CD4-positive, alpha-beta T cell (primary cell): ENCODE measurements around the gene CAMK2N1. TPM values are rescaled to one million over a fixed set of nuclear protein-coding genes. Genes with fewer than 3 reads are reported as not detected.

Source experiments
- ATAC-seq: fragments of 200-7000 bp; cut with Tn5 transposase; one replicate; pipeline ENCODE4 v1.10.0; 2022; ENCODE audit warnings: mild to moderate bottlenecking; ENCODE audit not compliant: poor library complexity
- CTCF ChIA-PET: fragments of 350-600 bp; sonication (Branson Sonifier 250); formaldehyde crosslinking; loops from one replicate; lab custom pipeline; 2021; ENCODE audit warnings: antibody characterized with exemption, inconsistent platforms; lab: Charles Lee
- POLR2A ChIA-PET: fragments of 350-600 bp; sonication (Branson Sonifier 250); formaldehyde crosslinking; loops from one replicate; lab custom pipeline; 2021; ENCODE audit warnings: antibody characterized with exemption, inconsistent platforms; lab: Charles Lee
- DNase-seq, 14 experiments: peaks; one replicate each; pipeline ENCODE4 v3.0.0-alpha.2; 2013 to 2020; ENCODE audit warnings: mixed read lengths in 2 of 14
- H3K27ac ChIP-seq, 2 donors: one replicate each; pipeline versions ENCODE4 v1.5.1 to v1.7.0; 2013; ENCODE audit warnings: low read length in 2 of 2, low read depth in 1 of 2, mild to moderate bottlenecking in 1 of 2
- H3K27me3 ChIP-seq, 2 experiments: 1 replicate in 1 of 2; 2 replicates in 1 of 2; pipeline versions ENCODE4 v1.6.1 to v1.7.0; 2013; ENCODE audit warnings: low read length in 2 of 2, control low read depth in 1 of 2, mild to moderate bottlenecking in 1 of 2, moderate library complexity in 1 of 2; ENCODE audit not compliant: insufficient read depth in 2 of 2, control insufficient read depth in 1 of 2
- H3K36me3 ChIP-seq: one replicate; pipeline ENCODE4 v1.6.1; 2013; ENCODE audit warnings: low read length, control low read depth; ENCODE audit not compliant: insufficient read depth
- H3K4me1 ChIP-seq: one replicate; pipeline ENCODE4 v1.6.1; 2013; ENCODE audit warnings: low read length, control low read depth; ENCODE audit not compliant: insufficient read depth
- H3K4me3 ChIP-seq: one replicate; pipeline ENCODE4 v1.5.1; 2013; ENCODE audit warnings: mild to moderate bottlenecking, low read length, moderate library complexity
- H3K9me3 ChIP-seq, 2 experiments: 1 replicate in 1 of 2; 2 replicates in 1 of 2; pipeline versions ENCODE4 v1.6.1 to v1.7.0; 2013; ENCODE audit warnings: low read length in 2 of 2, mild to moderate bottlenecking in 2 of 2, control low read depth in 1 of 2, moderate library complexity in 1 of 2; ENCODE audit not compliant: control insufficient read depth in 1 of 2, insufficient read depth in 1 of 2
- H3K27ac Mint-ChIP-seq: one replicate; pipeline ENCODE4 v1.8.0; 2020; ENCODE audit warnings: mixed read lengths
- H3K27me3 Mint-ChIP-seq: one replicate; pipeline ENCODE4 v1.8.0; 2021; ENCODE audit warnings: mixed read lengths
- H3K36me3 Mint-ChIP-seq: one replicate; pipeline ENCODE4 v1.8.0; 2021; ENCODE audit warnings: low read depth, mixed read lengths
- H3K4me1 Mint-ChIP-seq: one replicate; pipeline ENCODE4 v1.8.0; 2021; ENCODE audit warnings: low read depth, mixed read lengths
- H3K4me3 Mint-ChIP-seq: one replicate; pipeline ENCODE4 v1.8.0; 2020; ENCODE audit warnings: mild to moderate bottlenecking, mixed read lengths
- H3K9me3 Mint-ChIP-seq: one replicate; pipeline ENCODE4 v1.8.0; 2020; ENCODE audit warnings: mixed read lengths
- CTCF ChIP-seq: fragments of 200-600 bp; IDR thresholded peaks from one replicate; pipeline ENCODE4 v1.8.0; 2022; ENCODE audit warnings: antibody characterized with exemption, mild to moderate bottlenecking
- intact Hi-C, 2 experiments: fragments of 100-400 bp; cut with DNase I in 1 of 2; cut with micrococcal nuclease in 1 of 2; formaldehyde crosslinking; loops; one replicate each; pipeline versions ENCODE4 v1.15.1 to v1.9.0; 2023 to 2025; cut with DNase I, micrococcal nuclease
- total RNA-seq, 174 experiments: library from RNA in 2 of 174; stranded (reverse) in 2 of 174; gene quantifications; one replicate each; pipeline ENCODE4 v1.2.3 and lab custom pipeline; 2021 to 2026

The CAMK2N1 gene
- total RNA-seq, 2 experiments from 2014 or later = 2.3 TPM

- no peak overlapping the region for H3K27ac Mint-ChIP-seq
- peaks cover 17% of the 10 kb centered on the region for H3K4me1 ChIP-seq
- no peak overlapping the region for H3K4me3 ChIP-seq
- DNase-seq (no peak), ATAC-seq (no peak)
- H3K27ac ChIP-seq = no peak overlapping the region
- peaks cover 13% of the 10 kb centered on the region for H3K4me1 Mint-ChIP-seq
- no peak overlapping the region for H3K4me3 Mint-ChIP-seq
- intact Hi-C loops = no loop called here
- H3K27me3 Mint-ChIP-seq = peaks cover 34% of the 10 kb centered on the region
- peaks cover 12% of the 10 kb centered on the region for H3K36me3 Mint-ChIP-seq
- no peaks in the 10 kb centered on the region for H3K9me3 Mint-ChIP-seq
- H3K36me3 ChIP-seq = no peaks in the 10 kb centered on the region
- TF ChIP-seq CTCF = no peak
- no peaks in the 10 kb centered on the region for H3K27me3 ChIP-seq
- ChIA-PET CTCF (no interaction called here), POLR2A (no interaction called here)
- no peaks in the 10 kb centered on the region for H3K9me3 ChIP-seq
Observed at GRCh38 chr1:20511518-20512428, 25.8 kb upstream of the CAMK2N1 start.

GRCh38 chr1:20508411-20508771 lies 22.4 kb upstream of the CAMK2N1 start:
- Mint-ChIP-seq H3K9me3 (no peaks in the 10 kb centered on the region), H3K27me3 (peaks cover 17% of the 10 kb centered on the region), H3K4me3 (peak overlapping the region; percentile 86), H3K36me3 (peaks cover 24% of the 10 kb centered on the region), H3K4me1 (peaks cover 30% of the 10 kb centered on the region), H3K27ac (peak overlapping the region; percentile 83)
- Histone ChIP-seq H3K4me3 (peak overlapping the region; percentile 100), H3K27ac (peak overlapping the region; percentile 93 to 98), H3K9me3 (no peaks in the 10 kb centered on the region), H3K4me1 (peaks cover 25% of the 10 kb centered on the region), H3K36me3 (peaks cover 11% of the 10 kb centered on the region), H3K27me3 (no peaks in the 10 kb centered on the region)
- ATAC-seq = no peak
- intact Hi-C loops = loop anchor here in 1 of 2 experiments (2.0 to 5.0 kb wide), 4 partner anchors 278 to 1301 kb away; partner anchors contain the start of genes EIF4G3, EMC1, HP1BP3 and MRTO4
- no peak for DNase-seq
- ChIA-PET CTCF (no interaction called here), POLR2A (interaction anchor here (0.6 to 1.3 kb wide), 6 partner anchors 15 to 153 kb away, joined by 3 to 10 read pairs (median 4); partner anchors contain the start of genes CAMK2N1, DDOST and PINK1)
- TF ChIP-seq CTCF = no peak

DNA sequence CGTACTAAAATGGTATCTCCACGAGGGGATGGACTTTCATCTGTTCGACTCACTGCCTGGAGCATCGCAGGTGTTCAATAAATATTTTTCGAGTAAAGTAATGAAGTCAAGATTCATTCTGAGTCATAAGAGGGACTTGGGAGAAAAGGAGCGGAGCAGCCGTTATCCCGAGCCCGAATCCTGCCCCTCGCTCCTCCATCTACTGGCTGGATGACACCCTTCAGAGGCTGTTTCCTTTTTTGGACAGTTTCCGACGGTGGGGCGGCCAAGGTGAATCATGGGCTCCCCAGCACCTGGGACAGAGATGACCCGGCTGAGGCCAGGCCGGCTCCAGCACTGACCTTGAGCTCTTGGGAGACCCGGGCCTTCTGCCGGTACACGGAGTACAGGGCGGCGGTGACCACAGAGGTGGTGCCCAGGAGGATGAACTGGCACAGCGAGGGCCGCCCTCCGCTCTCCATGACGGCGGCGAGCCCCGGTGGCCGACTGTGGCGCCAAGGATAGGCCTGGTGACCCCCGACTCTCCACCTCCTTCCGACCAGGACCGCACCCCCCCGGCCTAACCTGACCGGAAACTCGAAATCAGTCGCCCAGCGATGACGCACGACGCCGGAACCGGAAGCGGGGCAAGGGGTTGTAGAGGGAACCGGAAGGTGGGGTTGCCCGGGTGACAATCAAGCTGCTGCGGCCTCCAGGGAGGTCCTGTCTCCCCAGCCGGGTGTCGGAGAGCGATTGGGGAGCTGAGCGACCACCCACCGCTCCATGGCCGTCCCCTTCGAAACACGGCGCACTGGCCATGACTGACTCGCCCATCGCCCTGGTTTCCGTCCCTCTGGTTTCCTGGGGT lies 21.8 kb upstream of the CAMK2N1 start, which contains the start of gene MUL1:
MUL1 (minus strand) TSS at position 588 of the 847 bp plus-strand sequence; CDS start at position 461, 127 bp downstream.
- CTCF ChIA-PET = no interaction called here
- intact Hi-C loops = loop anchor here in 1 of 2 experiments (2.0 to 5.0 kb wide), 4 partner anchors 279 to 1300 kb away; partner anchors contain the start of genes EIF4G3, EMC1, HP1BP3 and MRTO4
- Mint-ChIP-seq H3K4me3 (peak within 1 kb of the TSS; percentile 86), H3K9me3 (no peaks in the 10 kb centered on the region), H3K36me3 (peaks cover 30% of the 10 kb centered on the region), H3K27ac (peak within 1 kb of the TSS; percentile 83), H3K4me1 (peaks cover 30% of the 10 kb centered on the region), H3K27me3 (peaks cover 11% of the 10 kb centered on the region)
- peaks cover 25% of the 10 kb centered on the region for H3K4me1 ChIP-seq
- no peak for TF ChIP-seq CTCF
- peaks cover 16% of the 10 kb centered on the region for H3K36me3 ChIP-seq
- DNase-seq = peak; percentile 85 to 95 (median 91)
- H3K27me3 ChIP-seq = no peaks in the 10 kb centered on the region
- H3K9me3 ChIP-seq = no peaks in the 10 kb centered on the region
- H3K27ac ChIP-seq = peak within 1 kb of the TSS; percentile 93 to 98
- POLR2A ChIA-PET = interaction anchor here (0.6 to 1.3 kb wide), 6 partner anchors 14 to 154 kb away, joined by 3 to 10 read pairs (median 4); partner anchors contain the start of genes CAMK2N1, DDOST and PINK1
- H3K4me3 ChIP-seq = peak within 1 kb of the TSS; percentile 100
- ATAC-seq = peak; percentile 85
